Measurements from ENCODE around the gene TTC21B. TPM values are rescaled to one million over a fixed set of nuclear protein-coding genes. Genes with fewer than 3 reads are reported as not detected.

TTC21B gene
- total RNA-seq, 1 donor = 58.7 TPM

- no peaks in the 10 kb centered on the region for H3K4me1 ChIP-seq (ENCODE audit: insufficient read depth, low read length)
- peaks cover 7% of the 10 kb centered on the region for H3K9me3 ChIP-seq (ENCODE audit: low read depth, low read length)
- H3K27me3 ChIP-seq (ENCODE audit: insufficient read depth, low read length) = no peaks in the 10 kb centered on the region
- H3K4me3 ChIP-seq (ENCODE audit: low read length) = no peak overlapping the region
These were observed 107.5 kb downstream of the TTC21B start for GRCh38 chr2:165846056-165846455.

- Histone ChIP-seq H3K4me1 (ENCODE audit: insufficient read depth, low read length) (no peaks in the 10 kb centered on the region), H3K27me3 (ENCODE audit: insufficient read depth, low read length) (no peaks in the 10 kb centered on the region), H3K9me3 (ENCODE audit: low read depth, low read length) (no peaks in the 10 kb centered on the region), H3K4me3 (ENCODE audit: low read length) (no peak overlapping the region)
These were observed 109.4 kb downstream of the TTC21B start for GRCh38 chr2:165844216-165844615.

- H3K4me1 ChIP-seq (ENCODE audit: insufficient read depth, low read length) = no peaks in the 10 kb centered on the region
- no peaks in the 10 kb centered on the region for H3K9me3 ChIP-seq (ENCODE audit: low read depth, low read length)
- no peaks in the 10 kb centered on the region for H3K27me3 ChIP-seq (ENCODE audit: insufficient read depth, low read length)
- H3K4me3 ChIP-seq (ENCODE audit: low read length) = no peak overlapping the region
These were observed 110.2 kb downstream of the TTC21B start for GRCh38 chr2:165843351-165843750.

GRCh38 chr2:165840333-165840958 lies 113.1 kb downstream of the TTC21B start:
- H3K4me1 ChIP-seq (ENCODE audit: insufficient read depth, low read length) = no peaks in the 10 kb centered on the region
- H3K9me3 ChIP-seq (ENCODE audit: low read depth, low read length) = no peaks in the 10 kb centered on the region
- H3K4me3 ChIP-seq (ENCODE audit: low read length) = no peak overlapping the region
- no peaks in the 10 kb centered on the region for H3K27me3 ChIP-seq (ENCODE audit: insufficient read depth, low read length)

- H3K4me3 ChIP-seq (ENCODE audit: low read length) = no peak overlapping the region
- no peaks in the 10 kb centered on the region for H3K4me1 ChIP-seq (ENCODE audit: insufficient read depth, low read length)
- H3K27me3 ChIP-seq (ENCODE audit: insufficient read depth, low read length) = no peaks in the 10 kb centered on the region
- no peaks in the 10 kb centered on the region for H3K9me3 ChIP-seq (ENCODE audit: low read depth, low read length)
These were observed 114.0 kb downstream of the TTC21B start for GRCh38 chr2:165839610-165840009.

GRCh38 chr2:165837122-165837521 lies 116.5 kb downstream of the TTC21B start:
- Histone ChIP-seq H3K4me3 (ENCODE audit: low read length) (no peak overlapping the region), H3K27me3 (ENCODE audit: insufficient read depth, low read length) (no peaks in the 10 kb centered on the region), H3K9me3 (ENCODE audit: low read depth, low read length) (no peaks in the 10 kb centered on the region), H3K4me1 (ENCODE audit: insufficient read depth, low read length) (no peaks in the 10 kb centered on the region)

- Histone ChIP-seq H3K4me3 (ENCODE audit: low read length) (no peak overlapping the region), H3K4me1 (ENCODE audit: insufficient read depth, low read length) (no peaks in the 10 kb centered on the region), H3K27me3 (ENCODE audit: insufficient read depth, low read length) (no peaks in the 10 kb centered on the region), H3K9me3 (ENCODE audit: low read depth, low read length) (no peaks in the 10 kb centered on the region)
These were observed 118.2 kb downstream of the TTC21B start for GRCh38 chr2:165835363-165835762.

- H3K4me1 ChIP-seq (ENCODE audit: insufficient read depth, low read length) = no peaks in the 10 kb centered on the region
These were observed 120.4 kb downstream of the TTC21B start for GRCh38 chr2:165833156-165833555.

GRCh38 chr2:165827921-165828276 lies 125.7 kb downstream of the TTC21B start:
- Histone ChIP-seq H3K4me1 (ENCODE audit: insufficient read depth, low read length) (no peaks in the 10 kb centered on the region), H3K4me3 (ENCODE audit: low read length) (no peak overlapping the region), H3K9me3 (ENCODE audit: low read depth, low read length) (no peaks in the 10 kb centered on the region), H3K27me3 (ENCODE audit: insufficient read depth, low read length) (no peaks in the 10 kb centered on the region)

More at GRCh38 chr2:165833156-165833555, 120.4 kb downstream of the TTC21B start:
- H3K27me3 ChIP-seq (ENCODE audit: insufficient read depth, low read length) = no peaks in the 10 kb centered on the region
- H3K4me3 ChIP-seq (ENCODE audit: low read length) = no peak overlapping the region
- no peaks in the 10 kb centered on the region for H3K9me3 ChIP-seq (ENCODE audit: low read depth, low read length)

- Histone ChIP-seq H3K27me3 (ENCODE audit: insufficient read depth, low read length) (no peaks in the 10 kb centered on the region), H3K9me3 (ENCODE audit: low read depth, low read length) (no peaks in the 10 kb centered on the region), H3K4me1 (ENCODE audit: insufficient read depth, low read length) (no peaks in the 10 kb centered on the region), H3K4me3 (ENCODE audit: low read length) (no peak overlapping the region)
These were observed 126.3 kb downstream of the TTC21B start for GRCh38 chr2:165827016-165827920.

- no peaks in the 10 kb centered on the region for H3K27me3 ChIP-seq (ENCODE audit: insufficient read depth, low read length)
- H3K9me3 ChIP-seq (ENCODE audit: low read depth, low read length) = no peaks in the 10 kb centered on the region
- no peak overlapping the region for H3K4me3 ChIP-seq (ENCODE audit: low read length)
- no peaks in the 10 kb centered on the region for H3K4me1 ChIP-seq (ENCODE audit: insufficient read depth, low read length)
These were observed 128.5 kb downstream of the TTC21B start for GRCh38 chr2:165825041-165825440.

Other genes starting within 250 kb of the TTC21B start
- 20.4 TPM for gene GALNT3, start 159.5 kb downstream of the TTC21B start, total RNA-seq
- not detected for gene SCN1A, start 174.2 kb upstream of the TTC21B start, total RNA-seq

Data from mononuclear cell (primary cell).